ENCODE data around the gene PDCD2L.
A peak's percentile ranks its signal among the peaks of the same experiment; 100 is the strongest.
"Not testable (repeated sequence)": the region's sequence is repeated elsewhere in the genome, so short reads cannot be mapped to it uniquely, and the experiment has no call there.

The PDCD2L gene

GRCh38 chr19:34469026-34469425, 64.8 kb downstream of the PDCD2L start:
- not testable (repeated sequence) for DNase-seq (ENCODE audit: low read depth in 2 of 2)

GRCh38 chr19:34471906-34472700, 67.9 kb downstream of the PDCD2L start:
- DNase-seq (ENCODE audit: low read depth in 2 of 2), result no peak

- no peak for DNase-seq (ENCODE audit: low read depth in 2 of 2)
Measured at GRCh38 chr19:34474233-34474989, 70.2 kb downstream of the PDCD2L start.

GRCh38 chr19:34475026-34475974, 71.1 kb downstream of the PDCD2L start:
- peak in 1 of 2 donors; percentile 12 for DNase-seq (ENCODE audit: low read depth in 2 of 2)
